ENCODE data around the gene ANKS1B. TPM values are rescaled to one million over a fixed set of nuclear protein-coding genes. Genes with fewer than 3 reads are reported as not detected.
"Not testable (repeated sequence)": the region's sequence is repeated elsewhere in the genome, so short reads cannot be mapped to it uniquely, and the experiment has no call there.

ANKS1B gene
- total RNA-seq, 2 experiments from 2014 or later = 0.30 to 1.3 TPM

GRCh38 chr12:99334285-99335056, 650.3 kb downstream of the ANKS1B start:
- no peaks in the 10 kb centered on the region for H3K27me3 Mint-ChIP-seq
- POLR2A ChIA-PET = no interaction called here
- CTCF ChIA-PET = no interaction called here
- peaks cover 2% of the 10 kb centered on the region for H3K9me3 Mint-ChIP-seq
- H3K27ac Mint-ChIP-seq = no peak overlapping the region
- H3K36me3 Mint-ChIP-seq (ENCODE audit: low read depth) = no peaks in the 10 kb centered on the region
- H3K4me3 Mint-ChIP-seq = no peak overlapping the region
- no peaks in the 10 kb centered on the region for H3K4me1 Mint-ChIP-seq
- DNase-seq = no peak

GRCh38 chr12:99332936-99333591, 651.7 kb downstream of the ANKS1B start:
- DNase-seq = no peak
- ChIA-PET CTCF (no interaction called here), POLR2A (no interaction called here)
- Mint-ChIP-seq H3K27ac (no peak overlapping the region), H3K4me3 (no peak overlapping the region), H3K27me3 (no peaks in the 10 kb centered on the region), H3K36me3 (ENCODE audit: low read depth) (no peaks in the 10 kb centered on the region), H3K4me1 (no peaks in the 10 kb centered on the region), H3K9me3 (no peaks in the 10 kb centered on the region)

GRCh38 chr12:99330216-99330615, 654.5 kb downstream of the ANKS1B start:
- H3K9me3 Mint-ChIP-seq = no peaks in the 10 kb centered on the region
- H3K4me3 Mint-ChIP-seq = no peak overlapping the region
- H3K27ac Mint-ChIP-seq = no peak overlapping the region
- H3K27me3 Mint-ChIP-seq = no peaks in the 10 kb centered on the region
- no peak for DNase-seq
- ChIA-PET POLR2A (no interaction called here), CTCF (no interaction called here)
- no peaks in the 10 kb centered on the region for H3K4me1 Mint-ChIP-seq
- H3K36me3 Mint-ChIP-seq (ENCODE audit: low read depth) = no peaks in the 10 kb centered on the region

- peaks cover 16% of the 10 kb centered on the region for H3K9me3 Mint-ChIP-seq
- DNase-seq; H3K27ac Mint-ChIP-seq; POLR2A ChIA-PET; H3K4me3 Mint-ChIP-seq; H3K4me1 Mint-ChIP-seq; CTCF ChIA-PET; H3K27me3 Mint-ChIP-seq; H3K36me3 Mint-ChIP-seq (ENCODE audit: low read depth): not testable (repeated sequence)
These were observed 663.5 kb downstream of the ANKS1B start for GRCh38 chr12:99321210-99321609.

- POLR2A ChIA-PET = no interaction called here
- no peaks in the 10 kb centered on the region for H3K36me3 Mint-ChIP-seq (ENCODE audit: low read depth)
- peaks cover 5% of the 10 kb centered on the region for H3K9me3 Mint-ChIP-seq
- CTCF ChIA-PET = no interaction called here
- no peak overlapping the region for H3K27ac Mint-ChIP-seq
- no peaks in the 10 kb centered on the region for H3K27me3 Mint-ChIP-seq
- no peak for DNase-seq
- no peak overlapping the region for H3K4me3 Mint-ChIP-seq
- H3K4me1 Mint-ChIP-seq = no peaks in the 10 kb centered on the region
These were observed 673.4 kb downstream of the ANKS1B start for GRCh38 chr12:99311373-99311772.

GRCh38 chr12:99309812-99310211, 674.9 kb downstream of the ANKS1B start:
- no peak overlapping the region for H3K4me3 Mint-ChIP-seq
- no peaks in the 10 kb centered on the region for H3K4me1 Mint-ChIP-seq
- H3K9me3 Mint-ChIP-seq = peaks cover 5% of the 10 kb centered on the region
- H3K27ac Mint-ChIP-seq = no peak overlapping the region
- CTCF ChIA-PET = no interaction called here
- DNase-seq = no peak
- H3K36me3 Mint-ChIP-seq (ENCODE audit: low read depth) = no peaks in the 10 kb centered on the region
- no peaks in the 10 kb centered on the region for H3K27me3 Mint-ChIP-seq
- POLR2A ChIA-PET = no interaction called here

- no peak overlapping the region for H3K27ac Mint-ChIP-seq
- ChIA-PET CTCF (no interaction called here), POLR2A (no interaction called here)
- H3K9me3 Mint-ChIP-seq = peaks cover 4% of the 10 kb centered on the region
- H3K4me3 Mint-ChIP-seq = no peak overlapping the region
- H3K36me3 Mint-ChIP-seq (ENCODE audit: low read depth) = no peaks in the 10 kb centered on the region
- DNase-seq = no peak
- no peaks in the 10 kb centered on the region for H3K4me1 Mint-ChIP-seq
- H3K27me3 Mint-ChIP-seq = no peaks in the 10 kb centered on the region
These were observed 681.9 kb downstream of the ANKS1B start for GRCh38 chr12:99302874-99303273.

GRCh38 chr12:99287136-99287535, 697.6 kb downstream of the ANKS1B start:
- Mint-ChIP-seq H3K36me3 (ENCODE audit: low read depth) (no peaks in the 10 kb centered on the region), H3K27me3 (no peaks in the 10 kb centered on the region), H3K27ac (no peak overlapping the region), H3K9me3 (peaks cover 12% of the 10 kb centered on the region), H3K4me1 (no peaks in the 10 kb centered on the region), H3K4me3 (no peak overlapping the region)
- DNase-seq = no peak
- POLR2A ChIA-PET = no interaction called here
- CTCF ChIA-PET = no interaction called here

- Mint-ChIP-seq H3K27me3 (no peaks in the 10 kb centered on the region), H3K4me3 (no peak overlapping the region), H3K27ac (no peak overlapping the region), H3K9me3 (peaks cover 3% of the 10 kb centered on the region), H3K4me1 (no peaks in the 10 kb centered on the region), H3K36me3 (ENCODE audit: low read depth) (no peaks in the 10 kb centered on the region)
- DNase-seq = no peak
- CTCF ChIA-PET = interaction anchor here (0.8 kb wide), 1 partner anchor 10 kb away, joined by 3 read pairs; no protein-coding TSS in a partner anchor
- POLR2A ChIA-PET = no interaction called here
These were observed 700.6 kb downstream of the ANKS1B start for GRCh38 chr12:99284161-99284560.

GRCh38 chr12:99282624-99283023, 702.1 kb downstream of the ANKS1B start:
- H3K27me3 Mint-ChIP-seq = no peaks in the 10 kb centered on the region
- DNase-seq = no peak
- POLR2A ChIA-PET = no interaction called here

GRCh38 chr12:99282086-99282485, 702.6 kb downstream of the ANKS1B start:
- no peak for DNase-seq
- no peak overlapping the region for H3K27ac Mint-ChIP-seq
- no peak overlapping the region for H3K4me3 Mint-ChIP-seq
- ChIA-PET POLR2A (no interaction called here), CTCF (no interaction called here)
- peaks cover 3% of the 10 kb centered on the region for H3K9me3 Mint-ChIP-seq
- no peaks in the 10 kb centered on the region for H3K36me3 Mint-ChIP-seq (ENCODE audit: low read depth)
- H3K27me3 Mint-ChIP-seq = no peaks in the 10 kb centered on the region
- no peaks in the 10 kb centered on the region for H3K4me1 Mint-ChIP-seq

More at GRCh38 chr12:99282624-99283023, 702.1 kb downstream of the ANKS1B start:
- no peaks in the 10 kb centered on the region for H3K36me3 Mint-ChIP-seq (ENCODE audit: low read depth)
- H3K9me3 Mint-ChIP-seq = peaks cover 3% of the 10 kb centered on the region
- CTCF ChIA-PET = no interaction called here
- no peak overlapping the region for H3K4me3 Mint-ChIP-seq
- H3K27ac Mint-ChIP-seq = no peak overlapping the region
- no peaks in the 10 kb centered on the region for H3K4me1 Mint-ChIP-seq

GRCh38 chr12:99281277-99281676, 703.5 kb downstream of the ANKS1B start:
- H3K4me1 Mint-ChIP-seq = no peaks in the 10 kb centered on the region
- CTCF ChIA-PET = no interaction called here
- H3K27ac Mint-ChIP-seq = no peak overlapping the region
- DNase-seq = no peak
- no peaks in the 10 kb centered on the region for H3K36me3 Mint-ChIP-seq (ENCODE audit: low read depth)
- H3K9me3 Mint-ChIP-seq = peaks cover 3% of the 10 kb centered on the region
- POLR2A ChIA-PET = no interaction called here
- H3K27me3 Mint-ChIP-seq = no peaks in the 10 kb centered on the region
- no peak overlapping the region for H3K4me3 Mint-ChIP-seq

GRCh38 chr12:99278899-99279298, 705.8 kb downstream of the ANKS1B start:
- no peak overlapping the region for H3K27ac Mint-ChIP-seq
- peaks cover 3% of the 10 kb centered on the region for H3K9me3 Mint-ChIP-seq
- no peak for DNase-seq
- no peaks in the 10 kb centered on the region for H3K36me3 Mint-ChIP-seq (ENCODE audit: low read depth)
- no peak overlapping the region for H3K4me3 Mint-ChIP-seq
- H3K27me3 Mint-ChIP-seq = no peaks in the 10 kb centered on the region
- ChIA-PET POLR2A (no interaction called here), CTCF (no interaction called here)
- H3K4me1 Mint-ChIP-seq = no peaks in the 10 kb centered on the region

Measured in activated CD4-positive, alpha-beta memory T cell treated with anti-CD3 and anti-CD28 coated beads, Interleukin-2, amount 10 ng/mL, durations not matched to agents 7 days and 5 days (primary cell).